ENCODE data around the gene RAB20.

RAB20 gene

GRCh38 chr13:110520431-110521295 is 40.9 kb downstream of the RAB20 start:
- Mint-ChIP-seq H3K9me3 (no peaks in the 10 kb centered on the region), H3K4me3 (no peak overlapping the region), H3K4me1 (ENCODE audit: low read depth) (peaks cover 18% of the 10 kb centered on the region), H3K36me3 (ENCODE audit: low read depth) (no peaks in the 10 kb centered on the region), H3K27ac (no peak overlapping the region), H3K27me3 (peaks cover 4% of the 10 kb centered on the region)

- H3K27ac Mint-ChIP-seq = no peak overlapping the region
- peaks cover 4% of the 10 kb centered on the region for H3K27me3 Mint-ChIP-seq
- no peaks in the 10 kb centered on the region for H3K36me3 Mint-ChIP-seq (ENCODE audit: low read depth)
- H3K4me3 Mint-ChIP-seq = no peak overlapping the region
- peaks cover 6% of the 10 kb centered on the region for H3K4me1 Mint-ChIP-seq (ENCODE audit: low read depth)
- H3K9me3 Mint-ChIP-seq = no peaks in the 10 kb centered on the region
Measured at GRCh38 chr13:110519506-110519905, 42.0 kb downstream of the RAB20 start.

GRCh38 chr13:110519046-110519445 is 42.5 kb downstream of the RAB20 start:
- peaks cover 1% of the 10 kb centered on the region for H3K4me1 Mint-ChIP-seq (ENCODE audit: low read depth)

GRCh38 chr13:110518571-110518970 is 43.0 kb downstream of the RAB20 start:
- Mint-ChIP-seq H3K9me3 (no peaks in the 10 kb centered on the region), H3K27me3 (peaks cover 4% of the 10 kb centered on the region), H3K4me3 (no peak overlapping the region), H3K4me1 (ENCODE audit: low read depth) (no peaks in the 10 kb centered on the region), H3K27ac (no peak overlapping the region), H3K36me3 (ENCODE audit: low read depth) (no peaks in the 10 kb centered on the region)

More at GRCh38 chr13:110519046-110519445, 42.5 kb downstream of the RAB20 start:
- no peak overlapping the region for H3K4me3 Mint-ChIP-seq
- no peaks in the 10 kb centered on the region for H3K9me3 Mint-ChIP-seq
- H3K27ac Mint-ChIP-seq = no peak overlapping the region
- peaks cover 4% of the 10 kb centered on the region for H3K27me3 Mint-ChIP-seq
- no peaks in the 10 kb centered on the region for H3K36me3 Mint-ChIP-seq (ENCODE audit: low read depth)

- no peaks in the 10 kb centered on the region for H3K4me1 Mint-ChIP-seq (ENCODE audit: low read depth)
Measured at GRCh38 chr13:110518226-110518525, 43.3 kb downstream of the RAB20 start.

GRCh38 chr13:110517505-110518225 is 43.9 kb downstream of the RAB20 start:
- H3K9me3 Mint-ChIP-seq = no peaks in the 10 kb centered on the region
- H3K27me3 Mint-ChIP-seq = peaks cover 4% of the 10 kb centered on the region
- no peaks in the 10 kb centered on the region for H3K36me3 Mint-ChIP-seq (ENCODE audit: low read depth)

More at GRCh38 chr13:110518226-110518525, 43.3 kb downstream of the RAB20 start:
- H3K9me3 Mint-ChIP-seq = no peaks in the 10 kb centered on the region
- H3K36me3 Mint-ChIP-seq (ENCODE audit: low read depth) = no peaks in the 10 kb centered on the region
- H3K27ac Mint-ChIP-seq = no peak overlapping the region
- peaks cover 4% of the 10 kb centered on the region for H3K27me3 Mint-ChIP-seq
- no peak overlapping the region for H3K4me3 Mint-ChIP-seq

GRCh38 chr13:110516500-110516899 is 45.0 kb downstream of the RAB20 start:
- H3K9me3 Mint-ChIP-seq = no peaks in the 10 kb centered on the region
- H3K36me3 Mint-ChIP-seq (ENCODE audit: low read depth) = no peaks in the 10 kb centered on the region
- H3K27ac Mint-ChIP-seq = no peak overlapping the region
- no peaks in the 10 kb centered on the region for H3K4me1 Mint-ChIP-seq (ENCODE audit: low read depth)
- peaks cover 4% of the 10 kb centered on the region for H3K27me3 Mint-ChIP-seq
- no peak overlapping the region for H3K4me3 Mint-ChIP-seq

More at GRCh38 chr13:110517505-110518225, 43.9 kb downstream of the RAB20 start:
- H3K4me1 Mint-ChIP-seq (ENCODE audit: low read depth) = no peaks in the 10 kb centered on the region
- H3K4me3 Mint-ChIP-seq = no peak overlapping the region
- no peak overlapping the region for H3K27ac Mint-ChIP-seq

GRCh38 chr13:110512198-110512740 is 49.3 kb downstream of the RAB20 start:
- no peak overlapping the region for H3K27ac Mint-ChIP-seq
- H3K27me3 Mint-ChIP-seq = peaks cover 4% of the 10 kb centered on the region
- no peak overlapping the region for H3K4me3 Mint-ChIP-seq
- no peaks in the 10 kb centered on the region for H3K9me3 Mint-ChIP-seq
- no peaks in the 10 kb centered on the region for H3K36me3 Mint-ChIP-seq (ENCODE audit: low read depth)
- H3K4me1 Mint-ChIP-seq (ENCODE audit: low read depth) = no peaks in the 10 kb centered on the region

GRCh38 chr13:110511509-110512181 is 49.9 kb downstream of the RAB20 start:
- Mint-ChIP-seq H3K4me3 (no peak overlapping the region), H3K27ac (no peak overlapping the region)

GRCh38 chr13:110509971-110510786 is 51.3 kb downstream of the RAB20 start:
- Mint-ChIP-seq H3K27ac (no peak overlapping the region), H3K4me1 (ENCODE audit: low read depth) (no peaks in the 10 kb centered on the region), H3K4me3 (no peak overlapping the region), H3K27me3 (no peaks in the 10 kb centered on the region), H3K9me3 (no peaks in the 10 kb centered on the region), H3K36me3 (ENCODE audit: low read depth) (no peaks in the 10 kb centered on the region)

More at GRCh38 chr13:110511509-110512181, 49.9 kb downstream of the RAB20 start:
- Mint-ChIP-seq H3K9me3 (no peaks in the 10 kb centered on the region), H3K4me1 (ENCODE audit: low read depth) (no peaks in the 10 kb centered on the region), H3K36me3 (ENCODE audit: low read depth) (no peaks in the 10 kb centered on the region), H3K27me3 (peaks cover 4% of the 10 kb centered on the region)

- Mint-ChIP-seq H3K27ac (no peak overlapping the region), H3K4me1 (ENCODE audit: low read depth) (no peaks in the 10 kb centered on the region), H3K4me3 (no peak overlapping the region), H3K36me3 (ENCODE audit: low read depth) (no peaks in the 10 kb centered on the region), H3K9me3 (no peaks in the 10 kb centered on the region), H3K27me3 (no peaks in the 10 kb centered on the region)
Measured at GRCh38 chr13:110509478-110509926, 52.0 kb downstream of the RAB20 start.

- Mint-ChIP-seq H3K9me3 (no peaks in the 10 kb centered on the region), H3K4me3 (no peak overlapping the region), H3K4me1 (ENCODE audit: low read depth) (no peaks in the 10 kb centered on the region), H3K36me3 (ENCODE audit: low read depth) (no peaks in the 10 kb centered on the region), H3K27me3 (no peaks in the 10 kb centered on the region), H3K27ac (no peak overlapping the region)
Measured at GRCh38 chr13:110507678-110508381, 53.7 kb downstream of the RAB20 start.

GRCh38 chr13:110506859-110507566 is 54.5 kb downstream of the RAB20 start:
- H3K27ac Mint-ChIP-seq = no peak overlapping the region
- no peaks in the 10 kb centered on the region for H3K36me3 Mint-ChIP-seq (ENCODE audit: low read depth)
- no peak overlapping the region for H3K4me3 Mint-ChIP-seq
- H3K4me1 Mint-ChIP-seq (ENCODE audit: low read depth) = no peaks in the 10 kb centered on the region
- H3K9me3 Mint-ChIP-seq = no peaks in the 10 kb centered on the region
- H3K27me3 Mint-ChIP-seq = no peaks in the 10 kb centered on the region

Measured in stimulated activated naive CD8-positive, alpha-beta T cell treated with anti-CD3 and anti-CD28 coated beads, Interleukin-15, Interleukin-2, amounts not matched to agents 100 ng/mL and 50 ng/mL, for 24 hours (primary cell).